ENCODE results near the gene MMP14. TPM values are rescaled to one million over a fixed set of nuclear protein-coding genes. Genes with fewer than 3 reads are reported as not detected.
"Not testable (repeated sequence)": the region's sequence is repeated elsewhere in the genome, so short reads cannot be mapped to it uniquely, and the experiment has no call there.

Gene MMP14
- total RNA-seq, 5 donors from 2014 or later (not counting 1 experiment from before 2014, with no cell fraction given): 1.9 to 3.7 (median 2.3) TPM

DNA sequence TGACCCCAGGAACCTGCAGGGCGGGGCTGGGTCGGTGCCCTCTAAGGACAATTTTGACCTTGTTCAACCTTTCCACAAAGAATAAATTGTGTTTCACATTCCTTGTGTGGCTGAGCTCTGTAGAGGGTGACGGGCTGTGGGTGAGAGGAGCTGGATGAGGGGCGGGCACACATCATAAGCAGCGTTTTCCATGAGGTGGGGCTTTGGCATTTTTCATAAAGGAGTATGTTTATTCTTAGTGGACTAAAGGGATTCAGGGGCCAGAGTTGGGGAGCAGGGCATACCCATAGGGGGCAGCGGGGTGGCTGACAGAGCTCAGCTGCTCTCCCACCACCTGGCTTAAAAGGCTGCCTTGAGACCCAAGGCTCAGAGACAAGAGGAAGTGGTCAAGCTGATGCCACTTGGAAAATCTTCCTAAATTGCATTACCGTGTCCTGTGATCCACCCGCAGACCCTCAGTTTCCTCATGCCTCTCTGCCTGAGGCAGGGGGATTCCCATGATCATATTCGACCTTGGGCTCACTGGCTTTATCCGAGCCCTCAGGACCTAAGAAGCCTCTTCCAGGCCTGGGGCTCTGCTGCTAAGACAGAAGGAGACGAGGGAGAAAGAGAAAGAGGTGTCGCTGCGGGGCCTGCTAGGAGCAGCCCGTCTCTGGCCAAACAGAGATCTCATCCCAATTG is 11.4 kb downstream of the MMP14 start:
- peaks cover 0 to 1% of the 10 kb centered on the region in 2 experiments for H3K4me1 ChIP-seq (ENCODE audit: control insufficient read depth in 1 of 2, extremely low read depth in 1 of 2, insufficient read depth in 2 of 2, low read length in 2 of 2)
- H3K36me3 Mint-ChIP-seq: no peaks in the 10 kb centered on the region
- H3K4me3 Mint-ChIP-seq: no peak overlapping the region
- ATAC-seq (replicated peaks in 1 of 4) (no peak), DNase-seq (no peak)
- peaks cover 0 to 3% (median 2%) of the 10 kb centered on the region in 3 donors for H3K4me1 Mint-ChIP-seq
- H3K4me3 ChIP-seq (ENCODE audit: control insufficient read depth in 1 of 2, extremely low read depth in 1 of 2, low read length in 1 of 2): no peak overlapping the region
- H3K9me3 Mint-ChIP-seq: no peaks in the 10 kb centered on the region
- H3K27me3 ChIP-seq (replicated peaks in 1 of 2; ENCODE audit: control insufficient read depth in 2 of 2, extremely low read depth in 1 of 2, insufficient read depth in 2 of 2, low read length in 1 of 2): peaks cover 0 to 62% of the 10 kb centered on the region in 2 experiments
- H3K36me3 ChIP-seq (ENCODE audit: control insufficient read depth in 2 of 2, extremely low read depth in 1 of 2, insufficient read depth in 1 of 2, low read length in 1 of 2): no peaks in the 10 kb centered on the region
- H3K27ac Mint-ChIP-seq: no peak overlapping the region
- POLR2A ChIA-PET: interaction anchor here in 1 of 2 donors (0.7 kb wide), 1 partner anchor 295 kb away, joined by 3 read pairs; no protein-coding TSS in a partner anchor
- WGBS (ENCODE audit: insufficient coverage): 70% methylated on average over 12 of the region's 14 CpGs
- peaks cover 17 to 34% of the 10 kb centered on the region in 2 donors for H3K27me3 Mint-ChIP-seq
- no peaks in the 10 kb centered on the region for H3K9me3 ChIP-seq
- no peak overlapping the region for H3K27ac ChIP-seq (ENCODE audit: low read length)
- CTCF ChIA-PET: no interaction called here

DNA sequence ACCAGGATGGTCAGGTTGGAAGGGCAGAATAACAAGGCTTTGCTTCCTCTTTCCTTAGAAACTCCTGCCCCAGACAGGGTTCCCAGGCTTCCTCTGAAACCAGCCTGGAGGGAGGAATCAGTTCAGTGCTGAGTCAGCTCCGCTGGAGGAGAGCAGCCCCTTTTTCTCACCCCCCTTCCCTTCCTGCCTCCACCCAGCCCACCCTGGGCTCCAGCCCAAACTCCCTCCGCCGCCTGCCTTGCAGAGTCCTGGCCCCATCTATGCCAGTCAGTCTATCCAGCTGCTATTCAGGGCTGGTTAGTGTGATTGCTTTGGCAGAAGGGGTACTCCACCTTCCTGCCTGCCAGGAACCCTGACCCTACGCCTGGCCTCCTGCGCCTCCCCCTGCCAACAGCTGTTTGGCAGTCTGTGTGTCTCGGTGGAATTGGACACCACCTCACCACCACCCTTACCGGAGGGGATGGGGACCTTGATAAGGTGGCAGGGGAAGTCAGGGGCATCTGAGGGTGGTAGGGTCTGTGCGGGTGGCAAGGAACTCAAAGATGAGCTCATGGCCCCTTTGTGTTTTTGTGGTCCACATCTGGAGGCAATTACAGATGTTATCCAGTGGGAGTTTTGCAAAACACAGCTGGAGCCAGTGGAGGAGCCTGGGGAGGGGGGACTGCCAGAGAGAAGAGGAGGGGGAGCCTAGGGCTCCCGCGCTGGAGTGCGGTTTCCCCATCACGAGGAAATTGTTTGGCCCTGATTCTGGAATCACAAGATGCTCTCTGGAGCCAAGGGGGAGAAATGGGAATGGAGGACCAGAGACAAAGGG is 12.2 kb downstream of the MMP14 start:
- Mint-ChIP-seq H3K9me3 (no peaks in the 10 kb centered on the region), H3K36me3 (no peaks in the 10 kb centered on the region), H3K27me3 (peaks cover 17 to 29% of the 10 kb centered on the region in 2 donors), H3K4me1 (peaks cover 3 to 10% (median 9%) of the 10 kb centered on the region in 3 donors), H3K4me3 (no peak overlapping the region), H3K27ac (no peak overlapping the region)
- H3K9me3 ChIP-seq: no peaks in the 10 kb centered on the region
- DNase-seq (no peak), ATAC-seq (replicated peaks in 1 of 4) (no peak)
- H3K4me3 ChIP-seq (ENCODE audit: control insufficient read depth in 1 of 2, extremely low read depth in 1 of 2, low read length in 1 of 2): no peak overlapping the region
- POLR2A ChIA-PET: no interaction called here
- 64% methylated on average over 5 of the region's 12 CpGs for WGBS (ENCODE audit: insufficient coverage)
- H3K27ac ChIP-seq (ENCODE audit: low read length): no peak overlapping the region
- H3K36me3 ChIP-seq (ENCODE audit: control insufficient read depth in 2 of 2, extremely low read depth in 1 of 2, insufficient read depth in 1 of 2, low read length in 1 of 2): no peaks in the 10 kb centered on the region
- peaks cover 0 to 58% of the 10 kb centered on the region in 2 experiments for H3K27me3 ChIP-seq (replicated peaks in 1 of 2; ENCODE audit: control insufficient read depth in 2 of 2, extremely low read depth in 1 of 2, insufficient read depth in 2 of 2, low read length in 1 of 2)
- CTCF ChIA-PET: interaction anchor here in 1 of 2 donors (1.0 kb wide), 1 partner anchor 24 kb away, joined by 5 read pairs; no protein-coding TSS in a partner anchor
- H3K4me1 ChIP-seq (ENCODE audit: control insufficient read depth in 1 of 2, extremely low read depth in 1 of 2, insufficient read depth in 2 of 2, low read length in 2 of 2): peaks cover 0 to 9% of the 10 kb centered on the region in 2 experiments

DNA sequence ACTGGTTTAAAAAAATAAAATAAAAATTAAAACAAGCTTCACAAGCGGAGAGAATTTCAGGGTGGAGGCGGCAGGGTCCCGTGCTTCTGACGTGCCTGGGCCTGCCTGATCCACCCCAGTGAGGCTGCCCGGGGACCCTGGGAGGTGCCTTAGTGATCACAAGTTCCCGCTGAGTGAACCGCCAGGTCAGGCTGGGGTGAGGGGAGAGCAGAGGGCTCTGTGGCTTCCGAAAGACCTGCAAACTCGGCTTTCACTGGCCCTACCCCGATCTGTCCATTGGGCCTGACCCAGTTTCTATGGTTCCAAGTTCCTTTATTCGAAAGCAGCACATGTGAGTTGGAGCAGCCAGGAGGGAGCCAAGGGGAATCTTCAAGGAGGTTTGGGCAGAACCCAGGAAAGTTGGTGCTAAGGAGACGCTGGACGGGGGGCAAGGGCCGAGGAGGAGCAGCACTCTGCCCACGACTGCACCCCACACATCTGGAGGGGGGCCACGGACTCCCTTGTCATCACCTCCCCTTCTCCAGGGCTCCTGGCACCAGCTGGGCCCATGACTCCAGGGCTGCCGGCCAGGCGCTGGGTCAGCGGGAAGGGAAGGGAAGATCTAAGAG is 12.9 kb downstream of the MMP14 start:
- DNase-seq (no peak), ATAC-seq (replicated peaks in 1 of 4) (no peak)
- Histone ChIP-seq H3K4me3 (ENCODE audit: control insufficient read depth in 1 of 2, extremely low read depth in 1 of 2, low read length in 1 of 2) (no peak overlapping the region), H3K36me3 (ENCODE audit: control insufficient read depth in 2 of 2, extremely low read depth in 1 of 2, insufficient read depth in 1 of 2, low read length in 1 of 2) (no peaks in the 10 kb centered on the region), H3K9me3 (no peaks in the 10 kb centered on the region), H3K27me3 (replicated peaks in 1 of 2; ENCODE audit: control insufficient read depth in 2 of 2, extremely low read depth in 1 of 2, insufficient read depth in 2 of 2, low read length in 1 of 2) (peaks cover 0 to 60% of the 10 kb centered on the region in 2 experiments), H3K27ac (ENCODE audit: low read length) (no peak overlapping the region), H3K4me1 (ENCODE audit: control insufficient read depth in 1 of 2, extremely low read depth in 1 of 2, insufficient read depth in 2 of 2, low read length in 2 of 2) (peaks cover 0 to 11% of the 10 kb centered on the region in 2 experiments)
- 86% methylated on average over 9 of the region's 19 CpGs for WGBS (ENCODE audit: insufficient coverage)
- CTCF ChIA-PET: interaction anchor here in 1 of 2 donors (1.0 to 1.8 kb wide), 2 partner anchors 25 to 26 kb away, joined by 5 to 12 read pairs; no protein-coding TSS in a partner anchor
- Mint-ChIP-seq H3K4me1 (peaks cover 3 to 12% (median 11%) of the 10 kb centered on the region in 3 donors), H3K9me3 (no peaks in the 10 kb centered on the region), H3K36me3 (no peaks in the 10 kb centered on the region), H3K27me3 (peaks cover 17 to 28% of the 10 kb centered on the region in 2 donors), H3K4me3 (no peak overlapping the region), H3K27ac (no peak overlapping the region)
- POLR2A ChIA-PET: no interaction called here

DNA sequence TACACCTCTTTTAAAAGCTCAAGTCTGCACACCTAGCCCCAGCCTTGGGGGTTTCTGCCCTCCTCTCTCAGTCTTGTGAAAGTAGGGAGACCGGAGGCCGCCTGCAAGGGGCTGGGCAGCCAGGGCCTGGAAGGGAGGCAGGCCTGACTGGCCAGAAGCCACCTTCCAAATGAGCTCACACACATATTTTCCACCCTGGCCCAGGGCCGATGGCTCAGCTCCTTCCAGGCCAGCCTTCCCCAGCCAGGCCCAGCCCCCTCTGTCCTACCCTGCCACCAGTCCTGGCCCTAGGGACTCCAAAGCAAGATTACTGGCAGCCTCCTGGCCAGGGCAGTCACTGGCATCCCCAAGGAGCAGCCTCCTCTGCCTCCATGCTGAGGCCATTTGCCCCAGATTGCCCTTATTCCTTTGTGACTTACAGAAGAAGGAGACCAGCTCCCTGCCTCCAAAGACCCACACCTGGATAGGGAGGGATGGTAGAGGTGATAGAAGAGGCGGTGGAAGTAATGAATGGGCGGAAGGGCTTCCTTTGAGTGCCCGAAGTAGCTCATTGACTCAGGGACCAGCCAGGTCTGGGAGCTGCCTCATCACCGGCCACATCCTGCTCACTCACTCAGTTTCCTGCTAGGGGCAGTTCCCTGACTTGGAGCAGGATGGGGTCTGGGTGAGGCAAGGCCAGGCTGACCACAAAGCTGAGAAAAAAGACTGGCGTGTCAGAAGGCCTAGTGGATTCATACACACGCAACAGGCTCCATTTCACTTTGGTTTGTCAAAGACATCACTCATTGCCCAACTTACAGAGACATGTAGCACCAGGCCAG is 14.8 kb downstream of the MMP14 start:
- H3K27me3 ChIP-seq (replicated peaks in 1 of 2; ENCODE audit: control insufficient read depth in 2 of 2, extremely low read depth in 1 of 2, insufficient read depth in 2 of 2, low read length in 1 of 2): peaks cover 0 to 53% of the 10 kb centered on the region in 2 experiments
- CTCF ChIA-PET: interaction anchor here (0.5 to 4.5 kb wide), 14 partner anchors 11 to 1025 kb away, joined by 3 to 46 read pairs (median 4); partner anchors contain the start of genes ABHD4 (in 1 of the 2) and OXA1L (in 1 of the 2)
- peaks cover 0 to 11% of the 10 kb centered on the region in 2 experiments for H3K4me1 ChIP-seq (ENCODE audit: control insufficient read depth in 1 of 2, extremely low read depth in 1 of 2, insufficient read depth in 2 of 2, low read length in 2 of 2)
- no peaks in the 10 kb centered on the region for H3K36me3 Mint-ChIP-seq
- H3K27ac Mint-ChIP-seq: no peak overlapping the region
- ATAC-seq (replicated peaks in 1 of 4): no peak
- H3K27ac ChIP-seq (ENCODE audit: low read length): no peak overlapping the region
- POLR2A ChIA-PET: no interaction called here
- peaks cover 3 to 16% (median 12%) of the 10 kb centered on the region in 3 donors for H3K4me1 Mint-ChIP-seq
- no peaks in the 10 kb centered on the region for H3K9me3 ChIP-seq
- H3K27me3 Mint-ChIP-seq: peaks cover 15 to 17% of the 10 kb centered on the region in 2 donors
- WGBS (ENCODE audit: insufficient coverage): 55% methylated on average over 4 of the region's 9 CpGs
- no peaks in the 10 kb centered on the region for H3K9me3 Mint-ChIP-seq
- no peaks in the 10 kb centered on the region for H3K36me3 ChIP-seq (ENCODE audit: control insufficient read depth in 2 of 2, extremely low read depth in 1 of 2, insufficient read depth in 1 of 2, low read length in 1 of 2)
- H3K4me3 ChIP-seq (ENCODE audit: control insufficient read depth in 1 of 2, extremely low read depth in 1 of 2, low read length in 1 of 2): no peak overlapping the region
- H3K4me3 Mint-ChIP-seq: no peak overlapping the region
- no peak for DNase-seq

DNA sequence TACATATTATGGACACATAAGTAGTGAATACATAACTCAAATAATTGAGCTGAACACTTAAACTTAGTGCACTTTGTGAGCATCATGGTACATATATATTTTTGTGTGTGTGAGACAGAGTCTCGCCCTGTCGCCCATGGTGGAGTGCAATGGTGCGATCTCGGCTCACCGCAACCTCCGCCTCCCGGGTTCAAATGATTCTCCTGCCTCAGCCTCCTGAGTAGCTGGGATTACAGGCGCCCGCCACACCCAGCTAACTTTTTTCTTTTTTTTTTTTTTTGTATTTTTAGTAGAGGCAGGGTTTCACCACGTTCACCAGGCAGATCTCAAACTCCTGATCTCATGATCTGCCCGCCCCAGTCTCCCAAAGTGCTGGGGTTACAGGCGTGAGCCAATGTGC is 15.8 kb downstream of the MMP14 start:
- peaks cover 0 to 49% of the 10 kb centered on the region in 2 experiments for H3K27me3 ChIP-seq (replicated peaks in 1 of 2; ENCODE audit: control insufficient read depth in 2 of 2, extremely low read depth in 1 of 2, insufficient read depth in 2 of 2, low read length in 1 of 2)
- not testable (repeated sequence) for DNase-seq; H3K9me3 Mint-ChIP-seq; H3K27ac Mint-ChIP-seq; H3K36me3 ChIP-seq (ENCODE audit: control insufficient read depth in 2 of 2, extremely low read depth in 1 of 2, insufficient read depth in 1 of 2, low read length in 1 of 2); H3K4me3 ChIP-seq (ENCODE audit: control insufficient read depth in 1 of 2, extremely low read depth in 1 of 2, low read length in 1 of 2); H3K9me3 ChIP-seq; H3K4me3 Mint-ChIP-seq; H3K36me3 Mint-ChIP-seq; H3K27ac ChIP-seq (ENCODE audit: low read length); ATAC-seq (replicated peaks in 1 of 4); H3K27me3 Mint-ChIP-seq
- POLR2A ChIA-PET: interaction anchor here in 1 of 2 donors (0.6 kb wide), 1 partner anchor 50 kb away, joined by 3 read pairs; no protein-coding TSS in a partner anchor
- no CpG with 5 or more reads among the region's 12 CpGs for WGBS (ENCODE audit: insufficient coverage)
- peaks cover 0 to 11% of the 10 kb centered on the region in 2 experiments for H3K4me1 ChIP-seq (ENCODE audit: control insufficient read depth in 1 of 2, extremely low read depth in 1 of 2, insufficient read depth in 2 of 2, low read length in 2 of 2)
- CTCF ChIA-PET: interaction anchor here (0.6 to 4.5 kb wide), 18 partner anchors 9 to 325 kb away, joined by 3 to 46 read pairs (median 4); partner anchors contain the start of genes LRP10 (in 1 of the 2) and PSMB5 (in 1 of the 2)
- H3K4me1 Mint-ChIP-seq: peaks cover 3 to 20% (median 15%) of the 10 kb centered on the region in 3 donors
